PC-9 (cell line): ENCODE data around the gene CAMTA1.

Experiments
- EZH2 ChIP-seq: fragments of 200-600 bp; sonication (generic); IDR thresholded peaks from 2 replicates; pipeline ENCODE4 v1.8.0; 2017; ENCODE audit warnings: antibody characterized with exemption, low read depth
- TF ChIP-seq, protein P1 (sequence below): fragments of 200-600 bp; sonication (generic); conservative IDR thresholded peaks from 2 replicates; pipeline ENCODE4 v1.6.1; 2017; ENCODE audit warnings: mixed run types, antibody characterized with exemption, mild to moderate bottlenecking, moderate library complexity

- TF ChIP-seq, protein P1, sequence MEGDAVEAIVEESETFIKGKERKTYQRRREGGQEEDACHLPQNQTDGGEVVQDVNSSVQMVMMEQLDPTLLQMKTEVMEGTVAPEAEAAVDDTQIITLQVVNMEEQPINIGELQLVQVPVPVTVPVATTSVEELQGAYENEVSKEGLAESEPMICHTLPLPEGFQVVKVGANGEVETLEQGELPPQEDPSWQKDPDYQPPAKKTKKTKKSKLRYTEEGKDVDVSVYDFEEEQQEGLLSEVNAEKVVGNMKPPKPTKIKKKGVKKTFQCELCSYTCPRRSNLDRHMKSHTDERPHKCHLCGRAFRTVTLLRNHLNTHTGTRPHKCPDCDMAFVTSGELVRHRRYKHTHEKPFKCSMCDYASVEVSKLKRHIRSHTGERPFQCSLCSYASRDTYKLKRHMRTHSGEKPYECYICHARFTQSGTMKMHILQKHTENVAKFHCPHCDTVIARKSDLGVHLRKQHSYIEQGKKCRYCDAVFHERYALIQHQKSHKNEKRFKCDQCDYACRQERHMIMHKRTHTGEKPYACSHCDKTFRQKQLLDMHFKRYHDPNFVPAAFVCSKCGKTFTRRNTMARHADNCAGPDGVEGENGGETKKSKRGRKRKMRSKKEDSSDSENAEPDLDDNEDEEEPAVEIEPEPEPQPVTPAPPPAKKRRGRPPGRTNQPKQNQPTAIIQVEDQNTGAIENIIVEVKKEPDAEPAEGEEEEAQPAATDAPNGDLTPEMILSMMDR = no peak
- no peak for TF ChIP-seq EZH2
These were observed 828.6 kb downstream of the CAMTA1 start for GRCh38 chr1:7613851-7614205.
